Nasal cavity respiratory epithelium epithelial cell of viscerocranial mucosa (primary cell): ENCODE measurements around the gene KIAA1217. TPM values are rescaled to one million over a fixed set of nuclear protein-coding genes. Genes with fewer than 3 reads are reported as not detected.

Source experiments
- total RNA-seq: library from RNA; depleted of rRNA; stranded (reverse); fragments of >200 nt; gene quantifications from 2 replicates; pipeline ENCODE4 v1.2.3, GENCODE V29; 2014

Gene KIAA1217, protein sequence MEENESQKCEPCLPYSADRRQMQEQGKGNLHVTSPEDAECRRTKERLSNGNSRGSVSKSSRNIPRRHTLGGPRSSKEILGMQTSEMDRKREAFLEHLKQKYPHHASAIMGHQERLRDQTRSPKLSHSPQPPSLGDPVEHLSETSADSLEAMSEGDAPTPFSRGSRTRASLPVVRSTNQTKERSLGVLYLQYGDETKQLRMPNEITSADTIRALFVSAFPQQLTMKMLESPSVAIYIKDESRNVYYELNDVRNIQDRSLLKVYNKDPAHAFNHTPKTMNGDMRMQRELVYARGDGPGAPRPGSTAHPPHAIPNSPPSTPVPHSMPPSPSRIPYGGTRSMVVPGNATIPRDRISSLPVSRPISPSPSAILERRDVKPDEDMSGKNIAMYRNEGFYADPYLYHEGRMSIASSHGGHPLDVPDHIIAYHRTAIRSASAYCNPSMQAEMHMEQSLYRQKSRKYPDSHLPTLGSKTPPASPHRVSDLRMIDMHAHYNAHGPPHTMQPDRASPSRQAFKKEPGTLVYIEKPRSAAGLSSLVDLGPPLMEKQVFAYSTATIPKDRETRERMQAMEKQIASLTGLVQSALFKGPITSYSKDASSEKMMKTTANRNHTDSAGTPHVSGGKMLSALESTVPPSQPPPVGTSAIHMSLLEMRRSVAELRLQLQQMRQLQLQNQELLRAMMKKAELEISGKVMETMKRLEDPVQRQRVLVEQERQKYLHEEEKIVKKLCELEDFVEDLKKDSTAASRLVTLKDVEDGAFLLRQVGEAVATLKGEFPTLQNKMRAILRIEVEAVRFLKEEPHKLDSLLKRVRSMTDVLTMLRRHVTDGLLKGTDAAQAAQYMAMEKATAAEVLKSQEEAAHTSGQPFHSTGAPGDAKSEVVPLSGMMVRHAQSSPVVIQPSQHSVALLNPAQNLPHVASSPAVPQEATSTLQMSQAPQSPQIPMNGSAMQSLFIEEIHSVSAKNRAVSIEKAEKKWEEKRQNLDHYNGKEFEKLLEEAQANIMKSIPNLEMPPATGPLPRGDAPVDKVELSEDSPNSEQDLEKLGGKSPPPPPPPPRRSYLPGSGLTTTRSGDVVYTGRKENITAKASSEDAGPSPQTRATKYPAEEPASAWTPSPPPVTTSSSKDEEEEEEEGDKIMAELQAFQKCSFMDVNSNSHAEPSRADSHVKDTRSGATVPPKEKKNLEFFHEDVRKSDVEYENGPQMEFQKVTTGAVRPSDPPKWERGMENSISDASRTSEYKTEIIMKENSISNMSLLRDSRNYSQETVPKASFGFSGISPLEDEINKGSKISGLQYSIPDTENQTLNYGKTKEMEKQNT (N-terminal part only)
- total RNA-seq, result 5.5 and 40.4 TPM in 2 replicates

GRCh38 chr10:24208661-24209431 is at the start of gene KIAA1217:
Gene KIAA1217, plus strand, starts transcription at chr10:24209138. Its CDS starts 56 bp downstream, at chr10:24209194.

